HEK293 (cell line): Measurements from ENCODE around the gene MGLL.

ENCODE experiments used
- CTCF ChIA-PET: fragments of 350-600 bp; formaldehyde crosslinking; extraction: SDS; loops from one replicate; lab custom pipeline; 2021; ENCODE audit warnings: antibody characterized with exemption; lab: Yijun Ruan, JAX
- POLR2A ChIA-PET: fragments of 300-600 bp; formaldehyde crosslinking; extraction: SDS; loops from one replicate; lab custom pipeline; 2020; ENCODE audit warnings: antibody characterized with exemption, inconsistent platforms; lab: Yijun Ruan, JAX
- H3K27ac ChIP-seq: fragments of 200-500 bp; sonication (Bioruptor generic); 2 replicates; pipeline ENCODE4 v1.5.1; 2014; ENCODE audit warnings: low read depth, low read length, control low read depth, inconsistent platforms; ENCODE audit errors: extremely low read depth
- H3K36me3 ChIP-seq, 2 experiments: fragments of 200-500 bp in 1 of 2; sonication (Bioruptor generic) in 1 of 2; 1 replicate in 1 of 2; 2 replicates in 1 of 2; pipeline ENCODE4 v1.5.1; 2014 to 2017; ENCODE audit warnings: inconsistent platforms in 2 of 2, low read length in 2 of 2; ENCODE audit not compliant: control insufficient read depth in 2 of 2, insufficient read depth in 1 of 2
- H3K4me1 ChIP-seq: fragments of 200-500 bp; sonication (Bioruptor generic); 2 replicates; pipeline ENCODE4 v1.5.1; 2014; ENCODE audit warnings: mild to moderate bottlenecking, low read length, inconsistent platforms; ENCODE audit not compliant: control insufficient read depth, insufficient read depth
- H3K4me3 ChIP-seq: 2 replicates; pipeline ENCODE4 v1.5.1; 2011; ENCODE audit warnings: low read depth, mild to moderate bottlenecking, control low read depth, low read length, moderate library complexity
- H3K9me3 ChIP-seq: fragments of 200-500 bp; sonication (Bioruptor generic); 2 replicates; pipeline ENCODE4 v1.5.1; 2014; ENCODE audit warnings: low read depth, low read length, inconsistent platforms; ENCODE audit not compliant: control insufficient read depth, insufficient read depth
- BCL11A ChIP-seq: fragments of 450-650 bp; formaldehyde crosslinking; IDR thresholded peaks from 2 replicates; pipeline ENCODE4 v1.5.1; 2016; ENCODE audit warnings: low read depth, missing biosample characterization, missing genetic modification characterization
- MYNN ChIP-seq: fragments of 450-650 bp; formaldehyde crosslinking; IDR thresholded peaks from 2 replicates; pipeline ENCODE4 v1.5.1; 2016; ENCODE audit warnings: missing biosample characterization, missing genetic modification characterization, borderline replicate concordance
- RBAK ChIP-seq: fragments of 450-650 bp; formaldehyde crosslinking; IDR thresholded peaks from 2 replicates; pipeline ENCODE4 v1.5.1; 2016; ENCODE audit warnings: missing biosample characterization, missing genetic modification characterization
- YY2 ChIP-seq: fragments of 450-650 bp; formaldehyde crosslinking; IDR thresholded peaks from 2 replicates; pipeline ENCODE4 v1.5.1; 2016; ENCODE audit warnings: missing biosample characterization, missing genetic modification characterization
- ZBTB44 ChIP-seq: fragments of 450-650 bp; IDR thresholded peaks from 2 replicates; pipeline ENCODE4 v1.5.1; 2018; ENCODE audit warnings: missing biosample characterization, mild to moderate bottlenecking, missing genetic modification characterization
- ZBTB8A ChIP-seq: fragments of 450-650 bp; formaldehyde crosslinking; IDR thresholded peaks from 2 replicates; pipeline ENCODE4 v1.5.1; 2016; ENCODE audit warnings: missing biosample characterization, missing genetic modification characterization
- ZIC2 ChIP-seq: fragments of 450-650 bp; formaldehyde crosslinking; IDR thresholded peaks from 2 replicates; pipeline ENCODE4 v1.5.1; 2016; ENCODE audit warnings: missing biosample characterization, missing genetic modification characterization
- ZNF112 ChIP-seq: fragments of 450-650 bp; formaldehyde crosslinking; IDR thresholded peaks from 2 replicates; pipeline ENCODE4 v1.5.0; 2017; ENCODE audit warnings: missing biosample characterization, missing genetic modification characterization
- ZNF121 ChIP-seq: fragments of 450-650 bp; formaldehyde crosslinking; IDR thresholded peaks from 2 replicates; pipeline ENCODE4 v1.5.1; 2016; ENCODE audit warnings: missing biosample characterization, missing genetic modification characterization
- ZNF221 ChIP-seq: fragments of 450-650 bp; formaldehyde crosslinking; IDR thresholded peaks from 2 replicates; pipeline ENCODE4 v1.5.1; 2017; ENCODE audit warnings: missing biosample characterization, missing genetic modification characterization, borderline replicate concordance
- ZNF248 ChIP-seq: fragments of 450-650 bp; formaldehyde crosslinking; IDR thresholded peaks from 2 replicates; pipeline ENCODE4 v1.5.1; 2017; ENCODE audit warnings: missing biosample characterization, missing genetic modification characterization
- ZNF292 ChIP-seq: fragments of 450-650 bp; formaldehyde crosslinking; IDR thresholded peaks from 2 replicates; pipeline ENCODE4 v1.5.1; 2016; ENCODE audit warnings: low read depth, missing biosample characterization, missing genetic modification characterization, borderline replicate concordance
- ZNF341 ChIP-seq: fragments of 450-650 bp; formaldehyde crosslinking; IDR thresholded peaks from 2 replicates; pipeline ENCODE4; 2016; ENCODE audit warnings: low read depth, missing biosample characterization, missing genetic modification characterization
- ZNF423 ChIP-seq: fragments of 450-650 bp; formaldehyde crosslinking; IDR thresholded peaks from 2 replicates; pipeline ENCODE4 v1.5.1; 2016; ENCODE audit warnings: missing biosample characterization, missing genetic modification characterization
- ZNF433 ChIP-seq: fragments of 450-650 bp; formaldehyde crosslinking; IDR thresholded peaks from 2 replicates; pipeline ENCODE4 v1.5.1; 2016; ENCODE audit warnings: missing biosample characterization, missing genetic modification characterization, low read depth
- ZNF488 ChIP-seq: fragments of 450-650 bp; formaldehyde crosslinking; IDR thresholded peaks from 2 replicates; pipeline ENCODE4 v1.5.1; 2016; ENCODE audit warnings: missing biosample characterization, missing genetic modification characterization
- ZNF510 ChIP-seq: fragments of 450-650 bp; formaldehyde crosslinking; IDR thresholded peaks from 2 replicates; pipeline ENCODE4 v1.5.1; 2018; ENCODE audit warnings: mild to moderate bottlenecking, missing genetic modification characterization, missing biosample characterization; ENCODE audit not compliant: insufficient replicate concordance
- ZNF549 ChIP-seq: fragments of 450-650 bp; IDR thresholded peaks from 2 replicates; pipeline ENCODE4 v1.5.1; 2018; ENCODE audit warnings: missing biosample characterization, missing genetic modification characterization, mild to moderate bottlenecking, inconsistent platforms, moderate library complexity
- ZNF560 ChIP-seq: fragments of 450-650 bp; formaldehyde crosslinking; IDR thresholded peaks from 2 replicates; pipeline ENCODE4 v1.5.1; 2017; ENCODE audit warnings: missing biosample characterization, missing genetic modification characterization, borderline replicate concordance
- ZNF624 ChIP-seq: fragments of 450-650 bp; formaldehyde crosslinking; IDR thresholded peaks from 2 replicates; pipeline ENCODE4 v1.5.1; 2017; ENCODE audit warnings: missing biosample characterization, missing genetic modification characterization
- ZNF704 ChIP-seq: fragments of 450-650 bp; formaldehyde crosslinking; IDR thresholded peaks from 2 replicates; pipeline ENCODE4 v1.5.1; 2016; ENCODE audit warnings: missing biosample characterization, missing genetic modification characterization
- ZNF768 ChIP-seq: fragments of 450-650 bp; formaldehyde crosslinking; IDR thresholded peaks from 2 replicates; pipeline ENCODE4 v1.5.1; 2018; ENCODE audit warnings: missing biosample characterization, mild to moderate bottlenecking, missing genetic modification characterization

Gene MGLL

DNA sequence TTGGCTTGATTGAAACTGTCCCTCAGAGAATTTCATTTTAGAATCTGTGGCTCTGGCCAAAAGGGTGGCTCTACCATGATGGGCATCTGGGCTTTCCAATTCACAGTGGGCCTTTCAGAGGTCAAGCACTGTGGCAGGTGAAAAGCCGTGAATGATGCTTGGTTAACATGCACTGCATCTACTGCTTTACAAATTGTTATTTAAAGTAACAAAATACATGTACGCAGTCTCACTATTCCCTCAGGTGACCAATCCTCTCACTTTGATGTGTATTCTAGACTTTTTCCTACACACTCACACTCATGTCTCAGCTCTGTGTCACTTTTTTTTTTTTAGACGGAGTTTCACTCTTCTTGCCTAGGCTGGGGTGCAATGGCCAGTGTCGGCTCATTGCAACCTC is 70.5 kb downstream of the MGLL start (continued):
- TF ChIP-seq ZBTB8A (tag by site-specific recombination) (no peak), ZNF341 (tag by site-specific recombination) (no peak)

GRCh38 chr3:127751163-127751621 is 71.1 kb downstream of the MGLL start:
- CTCF ChIA-PET = interaction anchor here (0.9 to 1.4 kb wide), 4 partner anchors 41 to 81 kb away, joined by 3 to 4 read pairs (median 3); no protein-coding TSS in a partner anchor
- no peaks in the 10 kb centered on the region for H3K36me3 ChIP-seq
- POLR2A ChIA-PET = no interaction called here
- H3K4me3 ChIP-seq = no peak overlapping the region
- no peak for TF ChIP-seq ZNF510
- H3K27ac ChIP-seq = no peak overlapping the region
- 0 out of 2 replicates have a peak, but pooled peaks cover 2% of the 10 kb centered on the region for H3K4me1 ChIP-seq
- no peaks in the 10 kb centered on the region for H3K9me3 ChIP-seq

GRCh38 chr3:127750226-127751031 is 71.9 kb downstream of the MGLL start:
- Histone ChIP-seq H3K9me3 (no peaks in the 10 kb centered on the region), H3K4me1 (0 out of 2 replicates have a peak, but pooled peaks cover 2% of the 10 kb centered on the region), H3K27ac (no peak overlapping the region), H3K36me3 (no peaks in the 10 kb centered on the region), H3K4me3 (no peak overlapping the region)
- TF ChIP-seq ZIC2 (tag by site-specific recombination) (no peak), ZNF423 (tag by site-specific recombination) (no peak)
- ChIA-PET POLR2A (no interaction called here), CTCF (interaction anchor here (0.7 to 1.4 kb wide), 6 partner anchors 42 to 209 kb away, joined by 3 to 4 read pairs (median 3); no protein-coding TSS in a partner anchor)

DNA sequence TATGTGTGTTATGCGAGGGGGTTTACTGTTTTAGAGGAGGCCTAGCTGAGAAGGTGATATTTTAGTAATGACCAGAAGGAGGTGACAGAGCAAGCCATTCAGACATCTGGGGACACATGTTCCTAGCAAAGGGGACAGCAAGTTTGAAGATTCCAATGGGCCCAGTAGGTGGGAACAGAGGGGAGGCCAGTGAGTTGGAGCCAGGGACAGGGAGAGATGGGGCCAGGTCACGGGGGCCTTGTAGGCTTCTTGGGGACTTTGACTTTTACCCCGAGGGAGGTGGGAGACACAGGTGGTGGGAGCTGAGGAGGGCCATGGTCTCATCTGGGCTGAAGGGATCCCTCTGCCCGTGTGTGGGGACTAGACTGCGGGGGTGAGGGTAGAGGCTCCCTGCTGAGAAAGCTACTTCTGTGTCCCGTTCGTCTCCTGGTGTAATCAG is 72.5 kb downstream of the MGLL start:
- ChIA-PET POLR2A (no interaction called here), CTCF (interaction anchor here (1.0 to 1.4 kb wide), 2 partner anchors 54 to 210 kb away, joined by 3 to 4 read pairs; no protein-coding TSS in a partner anchor)
- H3K27ac ChIP-seq = no peak overlapping the region
- H3K4me3 ChIP-seq = no peak overlapping the region
- TF ChIP-seq ZNF488 (no peak), ZNF292 (no peak), ZNF121 (tag by site-specific recombination) (no peak), ZNF221 (tag by site-specific recombination) (no peak), ZNF768 (tag by site-specific recombination) (no peak), MYNN (tag by site-specific recombination) (no peak), ZNF248 (tag by site-specific recombination) (no peak), ZNF549 (tag by site-specific recombination) (no peak)
- no peaks in the 10 kb centered on the region for H3K36me3 ChIP-seq
- H3K9me3 ChIP-seq = no peaks in the 10 kb centered on the region
- 0 out of 2 replicates have a peak, but pooled peaks cover 2% of the 10 kb centered on the region for H3K4me1 ChIP-seq

- Histone ChIP-seq H3K4me3 (no peak overlapping the region), H3K4me1 (0 out of 2 replicates have a peak, but pooled peaks cover 2% of the 10 kb centered on the region), H3K36me3 (no peaks in the 10 kb centered on the region), H3K9me3 (no peaks in the 10 kb centered on the region), H3K27ac (no peak overlapping the region)
- CTCF ChIA-PET = no interaction called here
- POLR2A ChIA-PET = no interaction called here
- no peak for TF ChIP-seq YY2 (tag by site-specific recombination)
- no peak for TF ChIP-seq ZNF433 (tag by site-specific recombination)
- TF ChIP-seq RBAK (tag by site-specific recombination) = no peak
- no peak for TF ChIP-seq ZBTB44
- no peak for TF ChIP-seq ZNF624 (tag by site-specific recombination)
- no peak for TF ChIP-seq BCL11A
- no peak for TF ChIP-seq ZNF560 (tag by site-specific recombination)
- TF ChIP-seq ZNF112 (tag by site-specific recombination) = no peak
- TF ChIP-seq ZNF704 = no peak
These were observed 73.0 kb downstream of the MGLL start for GRCh38 chr3:127749361-127749760.
